Measurements from ENCODE around the gene ATP8A1.
"Not testable (repeated sequence)": the region's sequence is repeated elsewhere in the genome, so short reads cannot be mapped to it uniquely, and the experiment has no call there.

The ATP8A1 gene

DNA sequence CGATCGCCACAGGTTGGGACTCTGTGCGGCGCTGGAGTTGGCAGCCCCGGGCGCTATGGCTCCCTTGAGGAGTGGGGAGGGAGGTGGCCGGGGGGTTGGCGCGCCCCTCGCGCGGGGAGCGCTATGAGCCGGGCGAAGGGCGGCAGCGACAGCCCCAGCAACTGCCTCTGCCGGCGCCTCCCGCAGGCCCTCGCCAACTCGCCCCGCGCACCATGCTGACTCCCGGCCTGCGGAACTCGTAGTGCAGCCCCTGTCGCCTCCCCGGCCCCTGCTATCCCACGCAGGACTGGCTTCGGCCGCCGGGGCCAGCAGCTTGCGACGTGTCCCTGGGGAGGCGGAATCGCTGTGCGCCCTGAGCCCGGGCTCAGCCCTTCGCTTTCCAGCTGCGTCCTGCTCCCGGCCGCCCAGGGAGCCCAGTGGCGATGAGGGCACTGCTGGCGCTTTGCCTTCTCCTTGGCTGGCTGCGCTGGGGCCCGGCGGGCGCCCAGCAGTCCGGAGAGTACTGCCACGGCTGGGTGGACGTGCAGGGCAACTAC lies 259.2 kb downstream of the ATP8A1 start:
- peak in 1 of 2 donors; percentile 16 for DNase-seq

DNA sequence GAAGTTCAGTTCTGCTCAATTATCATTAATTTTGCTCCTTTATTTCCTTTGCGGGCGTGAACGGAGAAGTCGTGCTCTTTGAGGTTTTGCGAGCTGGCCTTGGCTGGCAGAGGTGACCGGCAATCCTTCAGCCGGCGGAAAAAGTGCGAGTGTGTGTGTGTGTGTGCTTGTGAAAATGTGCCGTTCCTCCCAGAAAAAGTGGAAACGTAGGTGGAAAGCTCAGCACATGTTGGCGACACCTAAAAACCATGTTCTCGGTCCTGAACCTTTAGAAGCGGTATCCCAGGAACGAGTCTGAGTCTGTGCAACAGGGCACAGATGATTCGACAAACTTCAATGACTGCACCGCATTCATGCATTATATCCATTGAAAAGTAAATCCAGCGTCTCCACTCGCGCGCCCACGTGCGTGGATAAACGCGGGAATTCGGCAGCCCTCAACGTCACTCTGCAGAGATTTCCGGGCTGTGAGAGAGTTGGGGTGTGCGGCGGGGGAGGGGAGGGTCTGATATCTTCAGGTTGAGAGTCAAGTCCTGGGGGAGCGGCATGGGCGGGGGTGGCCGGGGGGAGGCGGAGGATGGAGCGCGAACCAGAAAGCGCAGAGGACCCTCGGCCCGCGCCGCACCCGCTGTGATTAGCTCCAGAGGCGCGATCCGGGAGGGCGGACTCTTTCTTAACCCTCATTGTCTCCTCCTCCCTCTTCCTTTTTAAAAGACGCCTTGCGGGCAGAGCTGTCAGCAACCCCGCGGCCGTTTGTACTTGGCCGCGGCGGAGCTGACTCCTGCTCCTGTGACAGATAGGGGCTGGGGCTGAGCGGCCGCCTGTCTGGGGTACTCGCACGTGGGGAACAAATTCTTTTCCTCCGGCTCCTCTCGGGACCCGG lies 259.9 kb downstream of the ATP8A1 start, which contains the start of gene SHISA3:
Gene SHISA3, plus strand, starts transcription at position 737 of the 883 bp plus-strand sequence. CDS start 569 bp downstream, outside the sequence.
- DNase-seq: peak in 1 of 2 donors; percentile 43

DNA sequence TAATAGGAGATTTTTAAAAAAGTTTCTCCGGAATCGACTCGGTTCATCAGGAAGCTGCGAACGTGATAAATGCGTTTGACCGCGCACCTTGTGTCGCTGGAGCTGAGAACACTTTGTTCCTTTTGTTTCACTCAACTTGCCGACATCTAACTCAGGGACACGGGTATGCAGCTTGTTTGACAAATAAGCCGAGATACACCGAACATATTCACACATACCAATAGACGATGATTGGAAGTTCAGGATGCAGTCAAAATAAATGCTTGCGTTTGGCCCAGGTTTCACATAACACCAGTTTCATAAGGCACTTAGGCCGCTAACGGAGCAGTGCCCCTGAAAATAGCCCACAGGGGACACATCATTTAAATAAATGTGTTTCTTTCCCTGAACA lies 260.5 kb downstream of the ATP8A1 start:
- DNase-seq: no peak

DNA sequence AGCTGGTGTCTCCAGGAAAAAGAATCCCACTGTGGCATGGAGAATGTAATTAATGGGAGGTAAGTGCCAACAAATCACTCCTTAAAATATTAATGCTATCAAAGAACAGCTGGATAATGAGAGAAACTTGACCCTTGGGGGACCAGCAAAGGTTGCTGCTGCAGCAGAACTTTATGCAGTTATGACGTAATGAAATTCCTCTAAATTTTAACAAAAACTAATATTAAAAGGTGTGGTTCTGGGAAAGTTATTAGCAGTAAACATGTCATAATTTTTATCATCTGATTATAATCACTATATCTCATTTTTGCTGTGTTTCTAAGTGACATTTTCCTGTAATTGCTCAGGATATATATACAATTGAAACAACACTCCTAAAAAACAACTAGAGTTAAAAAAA lies 261.3 kb downstream of the ATP8A1 start:
- no peak for DNase-seq

DNA sequence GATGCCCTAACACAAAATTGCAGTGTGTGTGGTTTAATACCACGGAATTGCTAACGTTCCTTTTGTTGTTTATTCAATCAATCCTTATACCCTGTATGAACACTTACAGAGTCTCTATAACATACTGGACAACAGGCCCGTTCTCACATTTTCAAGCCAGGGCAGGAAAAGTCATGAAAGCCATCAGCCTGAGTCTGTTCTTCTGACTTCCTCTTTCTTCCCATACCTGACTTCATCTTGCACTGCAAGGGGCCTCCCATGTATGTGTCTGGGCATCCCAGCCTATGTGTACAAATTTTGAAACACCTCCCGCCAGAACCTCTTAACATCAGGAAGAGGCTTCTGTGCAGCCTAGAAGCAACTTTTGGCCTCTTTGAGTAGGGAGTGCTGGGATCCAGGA lies 264.5 kb downstream of the ATP8A1 start:
- DNase-seq: no peak

DNA sequence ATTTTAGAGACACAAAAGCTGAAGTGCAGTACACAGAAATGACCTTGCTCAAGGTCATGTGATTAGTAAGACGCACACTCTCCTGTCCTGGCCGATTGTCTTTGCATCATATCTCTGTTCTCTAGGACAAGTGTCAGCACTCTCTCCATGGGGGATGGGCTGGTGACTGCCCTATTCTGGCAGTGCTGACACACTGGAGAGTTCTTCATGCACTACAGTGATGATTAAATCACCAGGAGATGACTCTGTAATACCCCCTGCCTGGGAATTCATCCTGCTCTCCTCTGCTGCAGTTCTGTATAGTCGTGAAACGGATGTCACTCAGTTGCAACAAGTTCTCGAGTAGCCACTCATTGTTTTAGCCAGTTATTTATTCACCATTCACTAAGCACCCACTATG lies 264.9 kb downstream of the ATP8A1 start:
- no peak for DNase-seq

DNA sequence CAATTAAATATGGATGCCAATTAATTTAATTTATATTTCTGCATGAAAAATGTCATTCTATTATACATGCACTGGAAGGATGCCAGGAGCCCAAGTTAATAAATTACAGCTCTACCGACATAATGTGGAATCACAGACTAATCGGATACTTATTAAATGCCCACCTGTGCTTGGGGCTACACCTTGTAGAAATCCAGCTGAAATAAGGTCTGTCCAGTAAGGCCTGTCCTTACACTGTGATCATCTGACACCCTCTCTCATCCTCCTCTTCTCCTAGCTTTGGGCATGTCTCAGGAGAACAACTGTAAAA lies 265.6 kb downstream of the ATP8A1 start:
- DNase-seq: no peak

DNA sequence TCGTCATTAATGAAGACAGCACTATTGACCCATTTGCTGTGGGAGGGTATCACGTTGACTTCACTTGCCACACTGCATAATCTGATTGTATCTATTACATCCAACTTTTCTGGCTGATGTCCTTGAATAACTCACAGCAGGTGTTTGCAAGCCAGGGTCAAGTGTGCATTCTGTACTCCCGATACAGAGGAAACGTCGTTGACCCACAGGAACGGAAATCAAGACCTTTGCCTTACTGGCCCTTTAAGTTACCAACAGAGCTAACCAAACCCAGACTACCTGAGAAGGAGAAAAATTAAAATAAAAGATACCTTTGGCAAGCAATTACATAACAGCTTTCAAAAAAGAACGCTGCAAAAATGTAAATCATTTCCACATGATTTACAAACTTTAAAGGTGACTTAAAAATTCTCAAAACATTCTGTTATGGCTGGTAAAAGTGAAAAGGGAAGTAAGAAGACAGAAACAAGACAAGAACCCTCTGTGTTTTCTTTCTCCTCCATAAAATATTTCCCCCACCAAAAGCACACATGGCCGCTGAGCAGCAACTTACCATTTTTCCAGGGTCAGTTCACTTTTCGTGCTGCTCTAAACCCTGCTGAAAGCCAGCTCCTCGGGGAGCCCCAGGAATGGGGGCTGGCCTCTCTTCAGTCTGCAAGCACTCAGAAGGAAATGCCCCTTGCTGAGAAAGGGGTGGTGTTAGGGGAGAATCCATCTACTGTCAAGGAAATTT lies 266.1 kb downstream of the ATP8A1 start:
- DNase-seq: no peak

DNA sequence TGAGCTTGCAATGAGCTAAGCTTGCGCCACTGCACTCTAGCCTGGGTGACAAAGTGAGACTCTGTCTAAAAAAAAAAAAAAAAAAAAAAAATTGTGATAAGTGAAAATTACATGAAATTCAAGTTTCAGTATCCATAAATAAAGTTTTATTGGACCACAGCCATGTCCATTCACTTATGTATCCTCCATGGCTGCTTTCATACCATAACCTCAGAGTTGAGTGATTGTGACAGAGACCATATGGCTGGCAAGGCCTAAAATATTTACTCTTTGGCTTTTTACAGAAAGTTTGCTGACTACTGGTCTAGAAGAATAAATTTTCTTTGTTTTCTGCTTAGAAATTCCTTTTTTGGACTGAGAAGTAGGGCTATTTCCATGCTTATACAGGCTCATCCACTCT lies 271.4 kb downstream of the ATP8A1 start:
- DNase-seq: no peak

DNA sequence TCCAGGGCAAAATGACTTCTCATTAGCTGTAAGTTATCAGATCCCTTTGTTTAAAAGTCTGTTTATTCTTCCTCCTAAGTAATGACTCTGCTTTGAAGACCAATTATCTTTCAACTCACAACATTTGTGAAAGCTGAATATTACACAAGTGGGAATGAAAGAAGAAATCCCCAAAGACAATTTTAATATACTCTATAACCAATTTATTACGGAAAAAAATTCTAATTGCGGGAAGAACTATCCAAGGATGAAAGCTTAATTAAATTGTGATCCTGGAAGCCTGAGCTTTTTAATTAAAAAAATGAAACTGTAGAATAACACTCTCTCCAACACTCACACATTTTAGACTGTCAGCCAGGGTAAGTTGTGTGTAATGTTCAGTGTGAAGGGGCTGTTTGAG lies 275.2 kb downstream of the ATP8A1 start:
- no peak for DNase-seq

DNA sequence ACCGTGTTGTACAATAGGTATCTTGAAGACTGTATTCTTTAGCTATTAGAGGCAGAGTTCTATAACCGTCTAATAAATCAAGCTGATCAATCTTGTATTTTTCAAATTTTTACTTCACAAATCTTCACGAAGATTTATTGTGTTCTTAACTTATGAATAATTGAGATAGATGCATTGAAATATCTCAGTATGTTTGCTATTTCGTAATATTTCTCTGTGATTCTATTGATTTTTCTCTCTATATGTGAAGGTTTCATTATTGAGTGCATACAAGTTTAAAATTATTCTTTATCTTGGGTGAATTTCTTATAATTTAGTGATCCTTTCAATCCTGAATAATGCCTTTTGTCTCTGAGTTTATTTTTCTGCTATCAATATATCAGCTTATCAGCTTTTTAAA lies 279.4 kb downstream of the ATP8A1 start:
- DNase-seq: no peak

DNA sequence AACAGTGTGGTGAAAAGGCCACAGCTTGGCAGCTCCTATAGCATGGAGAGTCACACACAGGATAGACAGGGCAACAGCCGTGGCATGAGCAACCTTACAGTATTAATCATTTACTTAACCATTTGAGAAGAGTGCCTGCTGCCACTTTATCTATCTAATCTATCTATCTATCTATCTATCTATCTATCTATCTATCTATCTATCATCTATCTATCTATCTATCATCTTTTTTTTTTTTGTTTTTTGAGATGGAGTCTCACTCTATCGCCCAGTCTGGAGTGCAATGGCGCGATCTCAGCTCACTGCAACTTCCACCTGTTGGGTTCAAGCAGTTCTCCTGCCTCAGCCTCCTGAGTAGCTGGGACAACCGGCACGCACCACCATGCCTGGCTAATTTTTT lies 284.6 kb downstream of the ATP8A1 start:
- not testable (repeated sequence) for DNase-seq

DNA sequence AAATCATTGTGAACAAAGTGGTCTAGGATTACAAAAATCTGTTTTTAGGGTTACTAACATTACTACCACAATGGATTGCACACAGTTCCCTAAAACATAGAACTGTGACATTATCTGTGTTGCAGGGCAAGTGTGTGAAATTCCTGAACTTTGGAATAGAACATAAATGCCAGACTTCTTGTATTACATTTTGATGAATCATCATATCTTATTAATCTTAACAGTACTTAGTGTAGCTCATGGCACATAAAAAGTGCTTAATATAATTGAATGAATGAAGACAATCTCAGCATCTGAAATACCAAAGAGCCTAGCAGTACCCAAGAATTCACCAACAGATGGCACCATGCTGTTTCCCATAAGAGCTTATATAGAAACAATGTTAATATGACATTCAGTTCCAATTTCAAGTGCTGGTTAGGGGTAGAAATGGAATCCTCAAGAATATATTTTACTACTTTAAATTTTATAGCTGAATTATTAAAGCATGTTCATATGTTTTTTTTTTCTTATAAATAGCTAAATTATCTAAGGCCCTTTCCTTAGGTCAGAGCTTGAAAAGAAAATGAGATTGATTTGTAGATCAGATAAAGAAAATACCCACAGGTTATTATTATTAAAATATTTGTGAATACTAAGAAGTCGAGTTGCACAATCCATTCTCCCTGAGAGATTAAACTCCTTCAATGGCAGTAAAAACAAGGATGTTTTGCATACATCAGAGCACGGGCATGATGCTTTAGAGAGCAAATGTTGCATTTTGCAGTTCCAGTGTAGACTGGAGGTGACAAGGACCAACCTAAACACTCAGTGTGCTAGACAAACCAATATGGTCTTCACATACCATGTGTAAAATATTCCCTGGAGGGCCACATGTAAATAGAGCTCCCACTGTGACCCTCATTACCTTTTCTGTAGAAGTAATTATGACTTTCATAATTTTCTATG lies 285.3 kb downstream of the ATP8A1 start:
- no peak for DNase-seq

DNA sequence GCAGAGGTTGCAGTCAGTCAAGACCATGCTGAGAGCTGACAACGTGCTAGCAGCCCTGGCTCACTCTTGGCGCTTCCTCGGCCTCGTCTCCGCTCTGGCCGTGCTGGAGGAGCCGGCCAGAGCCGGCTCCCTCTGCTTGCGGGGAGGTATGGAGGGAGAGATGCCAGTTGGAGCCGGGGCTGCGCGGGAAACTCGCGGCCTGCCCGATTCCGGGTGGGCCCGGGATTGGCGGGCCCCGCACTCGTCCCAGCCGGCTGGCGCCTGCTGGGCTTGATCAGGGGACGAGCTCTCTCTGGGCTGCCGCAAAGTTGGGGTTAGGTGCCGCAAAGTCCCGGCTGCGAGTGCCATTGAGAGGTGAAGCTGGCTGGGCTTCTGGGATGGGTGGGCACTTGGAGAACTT lies 287.4 kb downstream of the ATP8A1 start:
- no peak for DNase-seq

DNA sequence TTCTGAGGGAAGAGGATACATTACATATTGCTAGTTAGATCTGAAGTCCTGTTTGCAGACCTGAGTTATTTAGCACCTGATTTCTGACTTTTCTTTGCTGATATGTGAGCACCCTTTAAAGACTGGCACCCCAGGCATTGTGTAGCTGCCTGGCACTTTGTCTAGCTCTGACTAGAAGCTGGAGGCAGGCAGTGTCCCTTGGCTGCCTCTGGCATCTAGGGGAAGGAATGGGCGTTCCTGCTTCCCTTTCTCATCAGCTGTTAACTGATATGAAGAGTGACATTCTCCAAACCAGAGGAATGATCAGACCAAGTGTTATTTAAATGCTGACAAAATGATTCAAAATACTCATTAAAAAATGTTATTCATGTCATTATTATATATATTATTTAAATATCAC lies 289.9 kb downstream of the ATP8A1 start:
- DNase-seq: no peak

DNA sequence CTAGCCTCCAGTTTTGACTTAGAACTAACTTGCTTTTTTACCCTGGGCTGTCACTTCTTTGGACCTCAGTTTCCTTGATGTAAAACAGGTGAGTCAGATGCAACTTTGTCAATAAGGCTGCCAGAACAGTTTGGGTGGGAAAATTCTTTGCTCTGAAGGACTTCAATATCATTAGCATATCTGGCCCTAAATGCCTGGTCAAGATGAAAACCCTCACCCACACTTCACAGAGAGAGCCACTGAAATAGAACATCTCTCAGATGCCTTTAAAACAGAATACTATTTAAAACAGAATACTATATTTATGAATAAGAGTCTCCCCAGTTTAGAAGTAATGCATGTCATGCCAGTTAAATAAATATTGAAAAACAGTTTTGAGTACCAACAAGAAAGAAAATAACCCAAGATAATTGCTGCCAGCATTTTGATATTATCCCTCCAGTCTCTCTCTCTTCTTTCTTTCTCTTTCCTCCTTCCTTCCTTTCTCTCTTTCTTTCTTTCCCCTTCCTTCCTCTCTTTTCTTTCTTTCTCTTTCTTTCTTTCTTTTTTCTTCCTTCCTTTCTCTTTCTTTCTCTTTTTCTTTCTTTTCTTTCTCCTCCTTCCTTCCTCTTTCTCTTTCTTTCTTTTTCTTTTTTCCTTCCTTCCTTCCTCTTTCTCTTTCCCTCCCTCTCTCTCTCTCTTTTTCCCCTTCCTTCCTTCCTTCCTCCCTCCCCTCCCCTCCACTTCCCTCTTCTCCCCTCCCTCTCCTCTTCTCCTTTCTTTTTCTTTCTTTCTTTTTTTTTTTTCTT lies 292.4 kb downstream of the ATP8A1 start:
- no peak for DNase-seq

DNA sequence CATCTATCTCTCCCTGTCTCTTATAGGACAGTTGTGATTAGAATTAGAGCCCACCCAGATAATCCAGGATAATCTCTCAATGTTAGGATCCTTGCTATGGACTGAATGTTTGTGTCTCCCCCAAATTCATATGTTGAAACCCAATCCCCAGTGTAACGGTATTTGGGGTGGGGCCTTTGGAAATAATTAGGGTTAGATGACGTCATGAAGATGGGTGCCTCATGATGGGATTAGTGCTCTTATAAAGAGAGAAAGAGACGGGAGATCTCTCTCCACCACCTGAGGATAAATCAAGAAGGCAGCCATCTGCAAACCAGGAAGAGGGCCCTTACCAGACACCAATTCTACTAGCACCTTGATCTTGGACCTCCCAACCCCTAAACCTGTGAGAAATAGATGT lies 293.3 kb downstream of the ATP8A1 start:
- no peak for DNase-seq

DNA sequence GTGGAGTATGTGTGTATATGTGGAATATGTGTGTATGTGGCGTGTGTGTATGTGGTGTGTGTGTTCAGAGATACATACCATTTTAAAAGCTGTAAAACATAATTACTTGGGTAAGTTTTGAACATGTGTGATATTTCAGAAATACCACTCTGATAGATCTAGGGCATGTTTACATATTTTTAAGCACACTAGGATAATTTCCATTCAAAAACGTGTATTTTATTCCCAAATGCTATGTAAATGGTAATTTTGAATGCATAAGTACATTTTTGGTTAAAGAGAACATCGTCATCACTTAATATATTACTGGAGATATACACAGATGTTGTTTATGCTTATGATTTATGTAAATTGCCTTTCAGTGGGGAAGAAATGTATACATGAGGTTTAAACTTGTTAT lies 294.3 kb downstream of the ATP8A1 start:
- DNase-seq: no peak

DNA sequence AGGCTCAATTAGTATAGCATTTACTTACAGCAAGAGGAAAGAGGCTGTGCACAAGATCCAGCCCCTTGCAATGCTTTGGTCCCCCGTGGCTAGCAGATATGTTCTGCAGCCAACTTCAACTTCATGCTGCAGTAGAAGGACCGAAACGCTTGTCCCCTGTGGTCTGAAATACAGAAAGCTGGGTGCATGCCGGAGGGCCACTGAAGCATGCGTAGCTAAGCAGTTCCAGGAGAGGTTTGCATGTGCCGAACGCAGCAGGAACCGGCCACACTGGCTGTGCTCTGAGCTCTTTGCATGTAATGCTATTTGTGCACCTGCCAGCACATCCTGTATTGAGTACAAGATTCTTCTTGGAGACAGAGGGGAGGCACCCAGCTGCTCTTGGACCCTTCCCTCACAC lies 295.4 kb downstream of the ATP8A1 start:
- no peak for DNase-seq

DNA sequence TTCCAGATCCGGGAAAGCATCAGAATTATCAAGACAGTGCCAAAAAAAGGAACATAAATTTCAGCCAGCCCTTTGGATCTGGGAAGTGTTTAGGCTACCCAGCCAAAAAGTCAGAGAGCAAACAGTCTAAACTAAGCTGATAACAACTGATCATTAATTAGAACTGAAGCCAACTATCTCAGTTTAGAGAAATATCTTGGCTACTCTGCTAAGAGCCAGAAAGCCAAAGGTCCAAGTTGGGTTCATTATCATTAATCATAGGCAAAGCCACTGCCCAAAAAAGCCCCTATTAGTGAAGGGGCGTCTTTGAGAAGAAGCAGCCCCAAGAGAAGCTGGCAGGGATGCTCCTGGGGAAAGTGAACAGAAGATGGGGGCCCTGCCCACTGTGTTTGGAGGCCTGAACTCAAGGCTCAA lies 296.6 kb downstream of the ATP8A1 start:
- no peak for DNase-seq

DNA sequence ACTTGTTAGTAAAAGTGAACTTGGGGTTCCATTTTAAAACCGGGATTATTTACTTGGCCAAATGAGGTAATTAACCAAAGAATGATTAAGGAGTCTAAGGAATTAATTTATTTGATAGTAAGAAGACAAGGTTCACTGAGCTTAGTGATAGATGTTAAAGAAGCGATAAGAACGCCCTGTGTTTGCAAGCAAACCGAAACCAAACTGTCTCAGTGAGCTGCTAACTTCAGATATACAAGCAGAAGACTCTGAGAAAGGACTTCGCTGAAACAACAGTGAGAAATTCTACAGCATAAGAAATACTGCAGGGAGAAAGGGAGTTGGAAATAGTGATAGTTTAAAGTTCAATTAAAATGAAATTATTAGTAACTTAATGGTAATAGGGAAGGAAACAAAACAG lies 297.2 kb downstream of the ATP8A1 start:
- DNase-seq: no peak

All from stimulated activated CD4-positive, alpha-beta T cell treated with anti-CD3 and anti-CD28 coated beads, Interleukin-2, amount 100 ng/mL, for 24 hours (primary cell).